NCI-H345 (cell line): Measurements from ENCODE around the gene ITM2B.
"Not testable (repeated sequence)": the region's sequence is repeated elsewhere in the genome, so short reads cannot be mapped to it uniquely, and the experiment has no call there.

ENCODE experiments used
- DNase-seq: peaks from one replicate; lab custom pipeline; 2025; lab: John Stamatoyannopoulos, UW

ITM2B gene

DNA sequence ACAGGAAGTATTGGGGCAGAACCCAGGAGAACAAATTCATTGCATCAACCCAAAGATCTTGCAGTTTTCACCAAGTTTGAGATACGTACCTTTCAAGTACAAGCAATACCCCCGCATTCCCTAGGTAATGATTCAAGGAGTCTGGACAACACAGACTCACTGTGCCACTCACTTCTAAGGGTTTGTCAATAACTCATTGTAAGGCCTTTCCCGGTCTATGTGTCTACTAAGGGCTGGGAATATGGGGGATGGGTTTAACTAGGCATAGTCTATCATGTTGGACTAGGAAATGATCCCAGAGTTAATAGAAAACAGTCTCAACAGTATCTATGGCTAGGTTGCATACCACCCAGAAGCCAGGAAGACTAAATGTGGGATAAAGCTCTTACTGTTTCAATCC lies 8.3 kb upstream of the ITM2B start:
- DNase-seq: no peak

DNA sequence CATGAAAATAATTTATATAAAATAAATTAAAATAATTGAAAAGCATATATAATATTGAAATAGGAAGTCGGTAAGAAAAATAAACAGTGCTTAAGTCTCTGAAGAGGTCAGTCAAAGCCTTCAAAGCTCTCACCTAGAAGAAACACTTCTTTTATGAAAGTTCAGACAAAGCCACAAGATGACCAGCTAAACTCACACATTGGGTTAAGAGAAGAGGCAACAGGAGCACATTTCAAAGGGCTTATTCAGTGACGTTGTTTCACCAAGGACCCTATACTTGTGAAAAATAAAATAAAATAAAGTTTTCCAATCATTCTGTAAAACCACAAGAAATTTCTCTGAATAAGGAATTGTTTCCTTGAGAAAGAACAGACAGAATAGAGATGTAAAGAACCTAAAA lies 2.5 kb upstream of the ITM2B start:
- DNase-seq: no peak

DNA sequence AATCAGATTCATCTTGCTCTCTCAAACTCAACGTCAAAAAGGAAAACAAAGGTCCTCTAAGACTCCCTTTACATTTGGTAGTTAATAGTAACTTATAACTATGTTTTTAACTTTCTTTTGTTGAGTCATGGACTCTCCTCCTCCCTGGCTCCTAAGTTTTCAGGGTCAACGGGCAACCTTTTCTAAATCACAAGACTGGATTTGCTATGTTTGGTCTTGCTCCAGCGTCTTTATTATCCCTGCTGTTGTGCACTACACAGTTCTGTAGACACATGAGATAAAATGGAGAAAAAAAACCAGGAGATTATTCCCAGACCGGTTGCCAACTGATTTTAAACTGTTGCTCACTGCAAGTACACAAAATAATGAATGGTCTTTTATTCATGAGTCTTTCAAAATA lies 1.9 kb upstream of the ITM2B start:
- DNase-seq: no peak

DNA sequence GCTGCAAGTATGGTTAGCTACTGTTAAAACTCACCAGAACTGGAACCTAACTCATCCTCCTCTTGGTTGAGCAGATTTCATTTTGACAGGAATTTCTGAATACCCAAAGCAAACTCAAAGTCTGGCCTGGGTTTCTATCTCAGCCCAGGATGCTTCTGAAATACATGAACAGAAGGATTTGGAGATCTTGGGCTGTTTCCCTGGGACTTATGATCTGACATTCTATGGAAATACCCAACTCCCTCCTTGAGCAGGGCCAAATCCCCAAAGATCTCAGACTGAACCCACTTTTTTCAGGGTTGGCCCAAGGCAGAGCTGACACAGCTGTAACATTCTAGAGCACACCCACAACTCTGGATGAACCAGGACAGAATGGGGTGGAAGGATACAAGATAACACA lies 1.1 kb upstream of the ITM2B start:
- no peak for DNase-seq

DNA sequence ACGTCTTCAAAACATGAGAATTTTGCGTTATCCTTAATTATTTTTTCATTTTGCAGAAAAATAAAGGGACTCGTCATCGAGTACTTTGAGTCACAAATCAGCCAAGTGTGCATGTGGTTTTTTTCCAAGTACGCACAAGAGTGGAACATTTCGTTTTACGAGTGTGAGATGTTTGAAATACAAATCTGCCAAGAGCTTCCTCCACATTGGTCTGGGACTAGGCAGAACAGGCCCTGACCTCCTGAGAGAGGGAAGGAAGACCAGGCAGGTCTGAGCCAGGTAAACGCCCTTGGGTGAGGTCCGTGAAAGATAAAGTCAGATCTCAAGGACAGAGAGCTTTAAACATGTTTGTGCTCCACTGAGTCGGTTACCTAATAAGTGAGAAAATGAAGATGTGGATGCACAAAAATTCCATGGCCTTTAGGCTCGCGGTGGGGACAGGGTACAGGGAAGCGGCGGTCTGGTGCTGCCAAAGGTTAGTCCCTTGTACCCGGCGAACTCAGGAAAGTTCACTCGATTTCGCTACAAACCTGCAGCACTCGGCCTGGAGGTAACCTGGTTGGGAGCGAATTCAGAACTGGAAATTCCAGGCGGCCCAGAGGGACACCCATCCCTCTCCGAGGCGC lies 473 bp upstream of the ITM2B start:
- no peak for DNase-seq

DNA sequence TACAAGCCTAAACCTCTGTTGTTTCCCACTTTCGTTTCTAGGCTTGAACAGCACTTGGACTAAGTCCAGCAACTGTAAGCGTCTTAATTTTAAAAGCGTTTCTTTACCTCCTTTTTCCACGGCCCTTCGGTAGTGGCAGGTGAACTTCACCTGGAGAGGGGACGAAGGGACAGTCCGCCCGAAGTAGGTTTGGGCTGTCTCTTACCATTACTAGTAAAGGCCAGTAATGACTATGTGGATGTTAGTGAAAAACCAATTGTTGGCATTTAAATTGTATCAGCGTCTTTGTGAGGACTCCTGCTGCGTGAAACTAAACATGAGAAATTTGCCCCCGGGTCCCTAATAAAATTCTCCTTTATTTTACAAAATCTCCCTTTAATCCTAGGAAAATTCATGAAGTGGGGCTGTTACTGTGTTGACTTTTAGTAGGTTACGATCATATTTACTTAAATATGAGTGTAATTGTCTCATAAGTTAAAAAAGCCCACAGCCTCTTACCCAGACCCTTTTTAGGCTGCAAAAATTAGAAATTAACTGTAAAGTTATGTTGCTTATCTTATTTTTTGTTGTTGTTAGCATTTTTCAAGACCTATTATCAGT lies 983 bp downstream of the ITM2B start:
- no peak for DNase-seq

DNA sequence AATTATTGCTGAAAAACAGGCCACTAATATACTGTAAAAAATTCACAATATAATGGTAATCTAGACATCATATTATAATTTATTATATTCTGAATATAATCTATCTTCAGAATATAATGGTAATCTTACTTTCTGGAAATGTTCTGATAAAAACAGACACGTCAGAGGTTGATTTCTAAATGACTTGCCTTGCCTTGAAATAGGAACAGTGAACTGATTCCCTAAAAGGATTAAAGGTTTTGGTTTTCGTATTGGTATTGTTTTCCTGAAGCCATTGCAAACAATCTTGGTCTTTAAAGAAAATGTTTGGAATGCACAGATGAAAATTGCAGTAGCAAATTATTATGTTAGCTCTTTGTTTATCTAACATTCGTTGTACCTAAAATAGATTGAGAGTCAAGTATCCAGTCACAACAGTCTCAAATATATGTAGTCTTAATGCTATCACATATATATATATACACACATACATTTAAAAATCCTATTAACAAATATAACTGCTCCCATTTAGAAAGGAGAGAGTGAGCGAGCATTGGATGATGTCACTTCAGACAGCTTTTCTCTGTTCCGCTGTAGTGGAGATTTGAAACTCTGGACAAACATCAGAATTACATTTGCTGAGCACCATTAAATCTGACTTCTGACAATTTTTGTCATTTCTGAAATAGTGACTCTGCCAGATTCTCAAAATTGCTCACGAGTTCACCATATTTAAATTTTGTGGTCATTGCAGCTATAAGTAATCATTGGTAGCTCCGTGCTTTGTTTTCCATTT lies 1.7 kb downstream of the ITM2B start:
- DNase-seq: peak; percentile 1

DNA sequence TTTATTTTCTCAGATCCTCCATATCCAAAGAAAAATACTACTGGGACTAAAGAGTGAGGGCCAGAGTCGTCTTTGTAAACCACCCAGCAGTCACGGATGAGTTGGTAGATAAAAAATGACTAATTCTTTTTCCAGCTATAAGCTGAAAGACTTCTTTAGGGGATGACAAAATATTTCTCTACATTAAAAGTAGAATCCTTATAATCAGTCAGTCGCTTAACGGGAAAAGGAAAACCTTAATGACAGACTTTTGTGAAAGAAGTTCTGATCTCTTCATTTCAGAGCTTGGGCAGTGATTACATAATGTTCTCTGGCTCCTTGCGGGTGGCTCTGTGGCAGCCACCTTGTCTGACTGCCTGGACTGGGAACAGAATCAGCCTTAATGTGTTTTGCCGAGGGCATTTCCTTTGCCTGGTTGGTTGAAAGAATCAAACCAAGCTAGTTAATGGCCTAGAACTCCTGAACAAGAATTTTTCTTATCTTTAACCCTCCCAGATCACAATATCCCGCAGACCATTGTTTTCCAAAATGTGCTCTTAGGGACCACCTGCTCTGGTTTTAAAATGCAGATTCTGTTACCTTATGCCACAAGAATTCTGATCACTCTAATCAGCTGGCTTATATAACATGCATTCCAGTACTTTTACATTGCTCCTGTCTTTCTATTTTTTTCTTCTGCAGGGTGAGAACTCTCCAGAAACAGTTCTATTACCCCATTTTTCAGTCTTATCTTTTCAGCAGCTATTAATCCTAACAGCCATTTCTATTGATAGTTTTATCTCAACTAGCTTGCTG lies 2.5 kb downstream of the ITM2B start:
- DNase-seq: peak; percentile 23

DNA sequence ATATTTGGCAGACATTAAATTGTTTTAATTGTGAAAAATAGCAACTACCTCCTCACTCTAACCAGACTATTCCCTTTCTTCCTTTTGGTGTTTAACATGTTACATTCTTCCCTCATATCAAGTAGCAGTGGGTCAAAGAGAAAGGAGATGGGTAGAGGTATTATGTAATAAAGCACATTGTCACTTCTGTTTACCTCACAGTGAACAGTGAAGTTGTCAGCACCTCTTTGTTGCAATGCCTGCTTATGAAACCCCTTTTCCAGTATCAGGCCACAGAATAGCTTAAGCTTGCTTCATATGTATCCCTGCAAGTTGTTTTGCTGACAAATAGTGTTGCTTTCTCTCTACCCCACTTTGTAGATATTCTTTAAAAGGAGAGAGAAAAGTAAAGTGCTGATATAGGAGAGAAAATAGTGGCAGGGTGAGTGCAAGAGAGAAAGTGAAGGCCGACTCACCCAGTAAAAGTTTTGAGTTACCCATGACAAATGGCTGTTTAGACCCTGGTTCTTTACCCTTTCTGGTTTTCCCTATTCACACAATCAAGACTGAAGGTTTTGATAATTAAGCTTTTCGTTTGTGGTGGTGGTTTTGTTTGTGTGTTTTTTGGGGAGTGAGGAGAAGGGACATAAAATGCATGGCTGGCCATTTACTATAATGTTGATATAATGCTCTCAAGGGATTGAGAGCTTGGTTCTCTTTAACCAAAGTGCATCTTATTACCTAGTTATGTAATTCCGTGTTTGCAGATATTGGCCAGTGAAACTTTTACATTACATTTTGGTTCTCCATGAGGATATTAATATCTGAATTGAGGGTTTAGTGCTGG lies 3.7 kb downstream of the ITM2B start:
- DNase-seq: no peak

DNA sequence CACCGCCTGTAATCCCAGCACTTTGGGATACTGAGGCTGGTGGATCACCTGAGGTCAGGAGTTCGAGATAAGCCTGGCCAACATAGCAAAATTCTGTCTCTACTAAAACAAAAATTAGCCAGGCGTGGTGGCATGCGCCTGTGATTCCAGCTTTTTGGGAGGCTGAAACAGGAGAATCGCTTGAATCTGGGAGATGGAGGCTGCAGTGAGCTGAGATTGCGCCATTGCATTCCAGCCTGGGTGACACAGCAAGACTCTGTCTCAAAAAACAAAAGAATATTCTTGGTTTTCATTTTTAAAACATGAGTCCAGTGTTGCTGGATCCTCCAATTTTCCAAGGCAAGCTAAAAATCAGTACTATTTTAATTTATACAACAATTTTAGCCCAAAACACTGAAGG lies 6.4 kb downstream of the ITM2B start:
- DNase-seq: not testable (repeated sequence)

DNA sequence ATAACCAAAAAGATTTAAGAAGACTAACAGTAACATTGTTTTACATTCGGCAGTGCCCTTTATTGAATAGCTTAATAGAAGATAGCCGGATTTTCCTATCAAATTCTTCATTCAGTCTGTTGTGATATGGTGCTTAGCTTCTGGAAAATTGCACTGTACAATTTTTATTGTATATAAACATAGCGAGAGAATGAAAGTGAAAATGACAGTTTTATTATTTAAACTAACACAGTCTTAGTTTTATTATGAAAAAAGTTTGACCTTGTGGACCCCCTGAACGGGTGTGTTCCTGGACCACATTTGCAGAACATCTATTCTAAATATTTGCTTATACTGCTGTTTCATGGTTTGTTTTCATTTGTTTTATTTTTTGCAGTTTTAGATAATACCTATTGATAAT lies 8.6 kb downstream of the ITM2B start:
- no peak for DNase-seq

DNA sequence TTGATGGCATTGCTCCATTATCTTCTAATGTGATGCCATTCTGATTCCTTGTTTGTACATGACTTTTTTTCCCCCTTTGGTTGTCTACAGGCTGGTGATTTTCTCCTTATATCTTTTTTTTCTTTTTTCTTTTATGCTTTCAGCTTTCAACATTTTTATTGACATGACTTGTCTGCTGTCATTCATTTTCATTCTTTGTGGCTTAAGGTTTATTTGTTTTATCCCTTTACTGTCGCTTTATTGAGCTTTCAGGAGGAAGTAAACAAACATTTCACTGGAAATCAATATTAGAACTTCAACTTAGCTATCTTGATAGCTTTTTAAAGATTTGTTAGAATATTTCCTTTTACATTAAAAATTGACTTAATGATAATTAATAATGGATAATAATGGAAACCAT lies 9.7 kb downstream of the ITM2B start:
- DNase-seq: no peak

DNA sequence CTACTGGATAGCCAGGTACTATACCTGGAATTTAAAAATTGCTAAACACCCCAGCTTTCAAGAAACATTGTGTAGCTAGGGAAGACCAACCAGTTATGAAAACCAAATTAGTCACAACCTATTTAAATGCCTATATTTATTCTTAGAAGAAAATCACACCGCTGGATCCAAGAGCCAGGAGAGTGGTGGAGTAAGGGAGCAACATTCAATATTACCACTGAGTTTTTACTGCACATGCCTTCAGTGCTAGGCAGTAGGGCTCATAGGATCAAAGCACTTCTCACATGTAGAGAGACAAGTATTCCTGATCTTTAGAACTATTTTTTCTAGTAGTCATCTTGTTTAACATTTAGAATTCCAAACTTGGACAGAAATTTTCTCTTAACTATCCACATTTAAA lies 11.2 kb downstream of the ITM2B start:
- DNase-seq: no peak

DNA sequence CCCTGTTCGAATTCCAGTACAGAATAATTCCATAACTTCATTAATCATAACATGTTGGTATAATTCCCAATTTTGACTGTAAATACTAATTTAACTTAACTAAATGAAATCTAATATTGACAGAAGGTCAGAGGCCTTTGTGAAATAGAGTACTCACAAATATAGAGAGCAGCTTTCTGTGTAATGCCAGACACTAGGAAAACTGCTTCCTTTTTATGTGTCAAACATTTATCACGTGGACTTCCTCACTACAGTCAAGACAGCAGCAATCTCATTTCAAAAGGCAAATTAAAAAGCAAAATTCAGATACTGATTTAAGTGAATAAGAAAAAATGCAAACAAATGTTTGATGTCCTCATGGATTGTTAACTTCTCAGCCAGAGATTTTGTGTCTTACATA lies 13.1 kb downstream of the ITM2B start:
- DNase-seq: no peak

DNA sequence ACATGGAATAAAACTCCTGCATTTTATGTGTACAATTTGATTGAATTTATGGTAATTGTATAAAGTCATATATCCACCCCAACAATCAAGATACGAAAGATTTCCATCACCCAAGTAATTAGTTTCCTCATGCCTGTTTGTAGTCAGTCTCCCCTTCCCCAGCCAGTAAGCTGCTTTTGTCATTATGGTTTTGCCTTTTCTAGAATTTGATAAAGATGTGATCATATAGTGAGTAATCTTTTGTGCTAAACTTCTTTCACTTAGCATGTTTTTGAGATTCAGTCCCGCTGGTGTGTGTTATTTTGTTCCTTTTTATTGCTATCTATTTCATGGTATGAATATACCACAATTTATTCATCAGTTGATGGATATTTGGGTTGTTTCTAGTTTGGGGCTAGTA lies 16.0 kb downstream of the ITM2B start:
- no peak for DNase-seq

DNA sequence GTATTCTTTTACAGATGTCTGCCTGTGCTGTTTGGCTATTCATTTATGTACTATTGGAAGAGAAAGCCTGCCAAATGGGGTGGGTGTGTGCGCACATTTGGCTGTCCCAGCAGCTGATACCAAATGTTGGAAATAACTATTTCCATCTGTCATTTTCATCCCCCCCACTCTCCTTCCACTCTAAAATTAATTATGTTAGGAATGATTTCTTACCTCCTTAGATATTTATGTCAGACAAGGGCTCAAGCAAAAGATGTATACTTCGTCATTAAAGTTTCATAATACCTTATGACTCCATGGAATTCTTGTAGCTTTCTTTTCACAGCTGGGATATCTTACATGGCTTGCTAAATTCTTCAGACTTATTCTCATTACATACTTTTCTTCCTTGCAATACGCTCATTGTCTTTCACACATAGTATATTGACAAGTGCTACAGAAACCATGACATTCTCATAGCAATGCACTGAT lies 18.6 kb downstream of the ITM2B start:
- no peak for DNase-seq

DNA sequence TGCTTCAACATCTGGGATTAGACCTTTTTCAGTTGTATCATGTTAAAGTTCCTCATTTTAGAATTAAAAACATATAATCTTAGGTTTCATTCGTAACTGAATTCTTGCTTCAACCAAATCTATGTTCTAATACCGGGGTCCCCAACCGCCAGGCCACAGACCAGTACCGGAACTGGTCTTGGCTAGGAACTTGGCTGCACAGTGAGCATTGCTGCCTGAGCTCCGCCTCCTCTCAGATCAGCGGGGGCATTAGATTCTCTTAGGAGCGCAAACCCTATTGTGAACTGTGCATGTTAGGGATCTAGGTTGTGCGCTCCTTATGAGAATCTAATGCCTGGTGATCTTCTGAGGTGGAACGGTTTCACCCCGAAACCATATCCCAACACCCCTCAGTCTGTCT lies 19.2 kb downstream of the ITM2B start:
- no peak for DNase-seq

DNA sequence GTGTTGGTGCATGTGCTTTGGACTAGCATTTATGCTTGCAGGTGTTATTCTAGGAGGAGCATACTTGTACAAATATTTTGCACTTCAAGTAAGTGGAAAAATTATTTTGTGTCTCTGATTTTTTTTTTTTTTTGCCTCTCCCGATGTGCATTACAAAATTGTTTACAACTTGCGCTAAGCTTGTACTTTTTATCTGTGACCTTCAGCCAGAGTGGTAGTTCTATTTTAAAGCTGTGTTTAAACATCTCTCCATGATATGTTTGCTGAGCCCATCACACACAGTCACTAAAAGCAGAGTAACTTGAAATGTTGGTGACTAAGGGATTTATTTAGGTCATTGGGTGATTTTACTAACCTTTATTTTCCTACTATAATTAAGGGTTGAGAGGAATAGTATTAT lies 20.8 kb downstream of the ITM2B start:
- DNase-seq: no peak

DNA sequence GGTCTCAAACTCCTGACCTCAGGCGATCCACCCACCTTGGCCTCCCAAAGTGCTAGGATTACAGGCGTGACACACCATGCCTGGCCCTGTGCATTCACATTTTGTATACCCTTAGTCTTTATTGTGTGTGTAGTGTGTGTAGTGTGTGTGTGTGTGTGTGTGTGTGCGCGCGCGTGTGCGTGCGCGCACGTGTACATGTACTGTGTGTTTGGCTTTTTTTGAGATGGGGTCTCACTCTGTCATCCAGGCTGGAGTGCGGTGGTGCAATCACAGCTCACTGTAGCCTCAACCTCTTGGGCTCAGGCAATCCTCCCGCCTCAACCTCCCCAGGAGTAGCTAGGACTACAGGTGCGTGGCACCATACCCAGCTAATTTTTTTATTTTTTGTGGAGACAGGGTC lies 22.1 kb downstream of the ITM2B start:
- no peak for DNase-seq

DNA sequence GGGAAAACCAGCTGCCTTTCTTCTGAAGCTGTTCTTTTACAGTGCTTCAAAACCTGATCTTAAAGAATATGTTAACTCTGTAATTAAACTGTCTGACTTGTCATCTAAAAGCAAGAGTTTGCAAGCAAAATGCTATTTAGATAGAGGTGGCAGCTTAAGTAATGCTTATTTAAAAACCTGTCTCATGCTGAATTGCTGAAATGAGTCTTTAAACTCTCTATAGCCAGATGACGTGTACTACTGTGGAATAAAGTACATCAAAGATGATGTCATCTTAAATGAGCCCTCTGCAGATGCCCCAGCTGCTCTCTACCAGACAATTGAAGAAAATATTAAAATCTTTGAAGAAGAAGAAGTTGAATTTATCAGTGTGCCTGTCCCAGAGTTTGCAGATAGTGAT lies 22.9 kb downstream of the ITM2B start:
- no peak for DNase-seq

DNA sequence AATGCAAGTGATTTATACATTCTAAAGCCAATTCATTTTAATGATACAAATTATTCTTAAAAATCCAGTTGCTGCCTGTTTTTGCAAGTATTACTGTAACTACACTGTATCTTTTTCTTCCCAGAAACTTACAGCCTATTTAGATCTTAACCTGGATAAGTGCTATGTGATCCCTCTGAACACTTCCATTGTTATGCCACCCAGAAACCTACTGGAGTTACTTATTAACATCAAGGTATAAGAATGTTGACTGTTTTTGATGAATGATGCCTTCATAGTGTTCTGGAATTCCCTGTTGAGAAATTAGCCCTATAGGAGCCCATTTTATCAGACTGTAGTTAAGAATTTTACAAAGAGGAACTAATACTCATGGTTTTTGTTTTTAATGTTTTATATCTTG lies 25.0 kb downstream of the ITM2B start:
- no peak for DNase-seq

DNA sequence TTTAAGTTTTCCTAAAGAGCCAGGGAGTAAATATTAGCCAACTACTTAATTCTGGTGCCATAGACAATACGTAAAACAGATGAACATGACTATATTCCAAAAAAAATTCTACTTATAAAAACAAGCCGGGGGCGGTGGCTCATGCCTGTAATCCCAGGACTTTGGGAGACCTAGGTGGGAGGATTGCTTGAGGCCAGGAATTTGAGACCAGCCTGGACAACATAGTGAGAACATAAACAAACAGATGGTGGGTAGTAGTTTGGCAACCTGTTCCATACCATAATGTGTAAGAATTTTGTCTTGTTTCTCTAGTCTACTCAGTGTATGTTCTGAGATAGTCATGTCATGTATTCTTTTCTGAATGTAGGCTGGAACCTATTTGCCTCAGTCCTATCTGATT lies 25.4 kb downstream of the ITM2B start:
- no peak for DNase-seq
